Sigmoid colon (tissue), 3 donors: ENCODE data around the gene CWC27.

Experiments used
- POLR2A ChIP-seq, 2 donors: fragments of 450-650 bp; IDR thresholded peaks; one replicate each; pipeline ENCODE4 v1.6.1; 2016; ENCODE audit warnings: antibody characterized with exemption in 2 of 2, mild to moderate bottlenecking in 2 of 2, moderate library complexity in 2 of 2
- TF ChIP-seq, protein P1 (sequence below), 4 experiments: fragments of 450-650 bp in 3 of 4; fragments of 200-600 bp in 1 of 4; IDR thresholded peaks; one replicate each; pipeline ENCODE4 v1.5.1; 2016 to 2019; ENCODE audit warnings: antibody characterized with exemption in 4 of 4, mild to moderate bottlenecking in 3 of 4, moderate library complexity in 2 of 4

- no peak for TF ChIP-seq POLR2A (IDR thresholded peaks at IDR 0.05)
- TF ChIP-seq, protein P1, sequence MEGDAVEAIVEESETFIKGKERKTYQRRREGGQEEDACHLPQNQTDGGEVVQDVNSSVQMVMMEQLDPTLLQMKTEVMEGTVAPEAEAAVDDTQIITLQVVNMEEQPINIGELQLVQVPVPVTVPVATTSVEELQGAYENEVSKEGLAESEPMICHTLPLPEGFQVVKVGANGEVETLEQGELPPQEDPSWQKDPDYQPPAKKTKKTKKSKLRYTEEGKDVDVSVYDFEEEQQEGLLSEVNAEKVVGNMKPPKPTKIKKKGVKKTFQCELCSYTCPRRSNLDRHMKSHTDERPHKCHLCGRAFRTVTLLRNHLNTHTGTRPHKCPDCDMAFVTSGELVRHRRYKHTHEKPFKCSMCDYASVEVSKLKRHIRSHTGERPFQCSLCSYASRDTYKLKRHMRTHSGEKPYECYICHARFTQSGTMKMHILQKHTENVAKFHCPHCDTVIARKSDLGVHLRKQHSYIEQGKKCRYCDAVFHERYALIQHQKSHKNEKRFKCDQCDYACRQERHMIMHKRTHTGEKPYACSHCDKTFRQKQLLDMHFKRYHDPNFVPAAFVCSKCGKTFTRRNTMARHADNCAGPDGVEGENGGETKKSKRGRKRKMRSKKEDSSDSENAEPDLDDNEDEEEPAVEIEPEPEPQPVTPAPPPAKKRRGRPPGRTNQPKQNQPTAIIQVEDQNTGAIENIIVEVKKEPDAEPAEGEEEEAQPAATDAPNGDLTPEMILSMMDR (IDR thresholded peaks at IDR 0.05): no peak
These were observed 161.1 kb downstream of the CWC27 start for GRCh38 chr5:64929833-64930232.
